NCI-H187 treated with DMSO at 0.1 percent for 48 hours (cell line): Measurements from ENCODE around the gene FN1.
"Not testable (repeated sequence)": the region's sequence is repeated elsewhere in the genome, so short reads cannot be mapped to it uniquely, and the experiment has no call there.

Experiments
- DNase-seq: peaks from one replicate; lab custom pipeline; 2025; lab: John Stamatoyannopoulos, UW

The FN1 gene

GRCh38 chr2:215332872-215333595, 102.8 kb downstream of the FN1 start:
- peak; percentile 21 for DNase-seq

DNA sequence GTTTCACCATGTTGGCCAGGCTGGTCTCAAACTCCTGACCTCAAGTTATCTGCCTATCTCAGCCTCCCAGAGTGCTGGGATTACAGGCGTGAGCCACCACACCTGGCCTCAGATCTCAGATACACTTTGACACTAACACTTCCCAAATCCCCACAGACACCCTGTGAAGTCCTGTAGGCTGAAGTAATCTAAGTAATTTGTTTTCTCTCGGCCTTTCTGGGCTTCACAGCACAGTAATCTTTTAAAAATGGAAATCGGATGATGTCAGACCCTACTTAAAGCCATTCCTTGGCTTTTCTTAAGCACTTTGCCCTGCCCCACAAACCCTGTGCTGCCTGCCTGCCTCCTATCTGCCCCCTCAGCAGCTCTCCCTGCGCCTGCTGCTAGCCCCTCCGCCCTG, 107.8 kb downstream of the FN1 start:
- no peak for DNase-seq

- no peak for DNase-seq
These were observed 111.1 kb downstream of the FN1 start for GRCh38 chr2:215324811-215325210.

GRCh38 chr2:215320679-215321078, 115.2 kb downstream of the FN1 start:
- no peak for DNase-seq

- DNase-seq = no peak
These were observed 115.8 kb downstream of the FN1 start for GRCh38 chr2:215320102-215320501.

DNA sequence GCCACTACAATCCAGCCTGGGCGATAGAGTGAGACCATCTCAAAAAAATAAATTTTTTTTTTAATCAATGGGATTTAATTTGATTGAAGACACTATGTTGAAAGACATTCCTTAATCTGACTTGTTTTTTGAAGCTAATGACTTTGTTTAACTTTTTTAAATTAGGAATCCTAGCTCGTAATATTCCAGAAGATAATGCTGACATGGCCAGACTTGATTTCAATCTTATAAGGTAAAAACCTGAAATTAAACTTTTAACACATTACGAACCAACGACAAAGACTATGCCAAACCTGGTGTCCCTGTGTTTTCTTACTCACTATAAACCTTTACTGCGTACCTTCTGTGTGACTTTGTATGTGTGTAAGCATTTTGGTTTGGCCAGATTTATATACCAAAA, 116.4 kb downstream of the FN1 start:
- no peak for DNase-seq

DNA sequence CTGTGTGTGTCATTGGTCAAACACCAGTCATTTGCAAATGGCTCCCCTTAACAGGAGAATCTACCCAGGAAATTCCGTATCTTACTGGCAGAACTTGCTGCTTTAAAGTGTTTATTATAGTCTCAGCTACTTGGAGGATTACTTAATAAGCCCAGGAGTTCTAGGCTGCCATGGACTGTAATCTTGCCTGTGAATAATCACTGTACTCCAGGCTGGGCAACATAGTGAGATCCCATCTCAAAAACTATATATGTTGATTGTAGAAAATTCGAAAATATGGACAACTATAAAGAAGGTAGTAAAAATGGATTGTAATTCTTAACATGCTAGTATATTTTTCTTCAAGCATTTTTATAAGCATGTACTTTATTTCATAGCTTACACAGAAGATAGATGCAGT, 119.5 kb downstream of the FN1 start:
- DNase-seq = no peak

DNA sequence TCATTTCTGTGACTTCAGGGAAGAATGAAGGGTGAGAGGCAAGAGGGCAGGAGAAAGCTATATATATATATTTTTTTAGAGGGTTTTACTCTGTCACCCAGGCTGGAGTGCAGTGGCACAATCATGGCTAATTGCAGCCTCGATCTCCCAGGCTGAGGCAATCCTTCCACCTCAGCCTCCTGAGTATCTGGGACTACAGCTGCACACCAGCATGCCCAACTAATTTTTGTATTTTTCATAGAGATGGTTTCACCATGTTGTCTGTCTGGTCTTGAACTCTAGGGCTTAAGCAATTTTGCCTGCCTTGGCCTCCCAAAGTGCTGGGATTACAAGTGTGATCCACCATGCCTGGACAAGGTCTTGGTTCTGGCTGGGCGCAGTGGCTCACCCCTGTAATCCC, 120.6 kb downstream of the FN1 start:
- no peak for DNase-seq

DNA sequence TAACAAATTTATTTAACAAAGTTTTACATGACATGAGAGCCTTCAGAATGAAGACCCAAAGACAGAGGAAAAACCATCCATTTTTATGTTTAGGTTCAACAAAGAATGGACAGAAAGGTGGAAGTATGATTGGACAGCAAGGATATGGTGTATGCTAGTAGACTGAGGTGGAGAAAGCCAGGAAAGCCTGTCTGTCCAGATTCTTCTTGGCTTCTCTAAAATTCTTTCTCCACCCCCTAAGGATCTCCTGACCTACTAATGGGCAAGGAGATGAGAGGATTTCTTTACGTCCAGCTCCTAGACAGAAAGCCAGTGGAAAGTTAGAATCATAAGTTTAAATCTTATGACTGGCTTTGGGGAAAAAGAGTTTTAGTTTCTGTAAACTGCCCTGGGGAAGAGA, 121.0 kb downstream of the FN1 start:
- no peak for DNase-seq

DNA sequence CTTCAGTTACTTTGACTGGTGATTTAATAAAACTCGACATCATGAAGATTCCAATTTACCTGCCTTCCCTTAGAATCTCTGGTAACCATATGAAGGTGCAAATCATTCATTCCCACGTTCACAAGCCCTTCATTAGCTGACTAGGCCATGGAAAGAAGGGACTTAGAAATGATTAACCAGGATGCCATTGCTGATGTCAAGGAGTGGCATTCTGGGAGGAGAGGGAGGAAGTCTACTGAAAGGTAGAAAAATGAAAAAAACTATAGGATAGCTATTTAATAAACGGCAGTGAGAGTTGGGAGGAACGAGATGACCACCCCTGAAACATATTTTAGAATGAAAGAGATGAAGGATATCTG, 122.6 kb downstream of the FN1 start:
- no peak for DNase-seq

DNA sequence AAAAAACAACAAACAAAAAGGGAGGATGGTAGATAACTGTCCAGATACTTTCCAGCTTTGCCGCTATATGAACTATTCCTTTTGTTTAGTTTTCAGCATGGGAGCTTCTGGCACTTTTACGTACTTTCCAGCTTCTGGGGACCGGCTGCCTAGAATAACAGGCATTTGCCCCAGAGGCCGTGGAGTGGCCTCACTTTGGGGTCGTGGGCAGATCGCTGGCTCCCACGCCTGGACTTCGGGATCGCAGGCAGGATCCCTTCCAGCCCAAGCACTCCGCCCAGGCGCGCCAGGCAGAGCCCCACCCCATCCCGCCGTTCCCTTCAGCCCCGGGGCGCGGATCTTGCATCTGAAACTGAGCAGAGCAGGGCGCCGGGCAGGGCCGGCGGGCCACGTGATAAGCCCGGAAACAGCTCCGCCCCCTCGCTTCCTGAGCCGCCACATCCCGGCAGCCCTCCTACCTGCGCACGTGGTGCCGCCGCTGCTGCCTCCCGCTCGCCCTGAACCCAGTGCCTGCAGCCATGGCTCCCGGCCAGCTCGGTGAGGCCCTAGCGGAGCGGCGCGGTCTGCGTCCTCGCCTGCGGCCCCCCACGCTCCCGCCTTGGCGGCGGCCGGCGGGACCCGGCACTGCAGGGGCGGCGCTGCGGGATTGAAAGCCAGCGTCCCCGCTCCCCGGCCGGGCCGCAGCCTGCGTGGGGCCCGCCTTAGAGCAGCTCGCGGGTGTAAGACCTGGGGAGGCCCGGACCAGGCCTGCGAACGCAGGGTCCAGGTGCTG, 124.1 kb downstream of the FN1 start, which contains the start of gene ATIC:
Gene ATIC, plus strand, starts transcription at position 435 of the 772 bp plus-strand sequence. Its CDS starts 84 bp downstream, at position 519.
- DNase-seq = peak; percentile 52

GRCh38 chr2:215311259-215311624, 124.6 kb downstream of the FN1 start:
- not testable (repeated sequence) for DNase-seq
